Tibial artery (tissue), 4 donors: ENCODE results near the gene PROSER2.
A peak's percentile ranks its signal among the peaks of the same experiment; 100 is the strongest.

Source experiments
- DNase-seq, 2 donors: peaks; one replicate each; pipeline ENCODE4 v3.0.0-alpha.2; 2019
- H3K27ac ChIP-seq, 2 donors: fragments of 200-600 bp; sonication (generic) in 1 of 2; 1 replicate in 1 of 2; 2 replicates in 1 of 2; pipeline ENCODE4 v1.5.1; 2018 to 2019; ENCODE audit warnings: mild to moderate bottlenecking in 1 of 2
- H3K27me3 ChIP-seq, 2 donors: fragments of 200-600 bp; sonication (generic) in 1 of 2; one replicate each; pipeline versions ENCODE4 v1.5.1 to v1.6.0; 2016 to 2019
- H3K36me3 ChIP-seq, 3 donors: fragments of 200-600 bp; sonication (generic) in 2 of 3; one replicate each; pipeline ENCODE4 v1.5.1; 2016 to 2019; ENCODE audit warnings: mild to moderate bottlenecking in 2 of 3
- H3K4me1 ChIP-seq, 4 donors: fragments of 200-600 bp; sonication (generic) in 2 of 4; 1 replicate in 3 of 4; 2 replicates in 1 of 4; pipeline ENCODE4 v1.5.1; 2016 to 2019
- H3K4me3 ChIP-seq, 2 donors: fragments of 200-600 bp; sonication (generic) in 1 of 2; 1 replicate in 1 of 2; 2 replicates in 1 of 2; pipeline ENCODE4 v1.5.1; 2018 to 2019; ENCODE audit warnings: mild to moderate bottlenecking in 2 of 2
- H3K9me3 ChIP-seq, 3 donors: fragments of 200-600 bp; sonication (generic) in 1 of 3; one replicate each; pipeline ENCODE4 v1.5.1; 2016 to 2019
- intact Hi-C: fragments of 100-400 bp; cut with DNase I; formaldehyde crosslinking; loops from one replicate; pipeline ENCODE4 v1.15.0; 2023; ENCODE audit warnings: low total_unique reads
- TF ChIP-seq, protein P1 (sequence below), 2 experiments: fragments of 200-600 bp in 1 of 2; fragments of 450-650 bp in 1 of 2; IDR thresholded peaks; one replicate each; pipeline ENCODE4 v1.5.1; 2017 to 2019; ENCODE audit warnings: antibody characterized with exemption in 2 of 2, mild to moderate bottlenecking in 1 of 2, moderate library complexity in 1 of 2

PROSER2 gene

DNA sequence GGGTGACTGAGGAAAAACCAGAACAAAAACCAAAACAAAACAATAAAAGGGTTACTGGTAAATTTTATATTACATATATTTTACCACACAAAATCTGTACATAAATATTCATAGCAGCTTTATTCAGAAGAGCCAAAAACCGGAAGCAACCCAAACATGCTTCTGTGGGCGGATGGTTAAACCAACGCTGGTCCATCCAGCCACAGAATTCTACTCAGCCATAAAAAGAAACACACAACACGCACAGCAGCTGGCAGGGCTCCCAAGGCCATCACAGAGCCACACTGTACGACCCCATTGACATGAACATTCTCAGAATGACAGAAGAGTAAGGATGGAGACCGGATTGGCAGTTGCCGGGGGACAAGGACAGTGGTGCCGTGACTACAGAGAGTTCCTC, 83.6 kb downstream of the PROSER2 start:
- TF ChIP-seq, protein P1, sequence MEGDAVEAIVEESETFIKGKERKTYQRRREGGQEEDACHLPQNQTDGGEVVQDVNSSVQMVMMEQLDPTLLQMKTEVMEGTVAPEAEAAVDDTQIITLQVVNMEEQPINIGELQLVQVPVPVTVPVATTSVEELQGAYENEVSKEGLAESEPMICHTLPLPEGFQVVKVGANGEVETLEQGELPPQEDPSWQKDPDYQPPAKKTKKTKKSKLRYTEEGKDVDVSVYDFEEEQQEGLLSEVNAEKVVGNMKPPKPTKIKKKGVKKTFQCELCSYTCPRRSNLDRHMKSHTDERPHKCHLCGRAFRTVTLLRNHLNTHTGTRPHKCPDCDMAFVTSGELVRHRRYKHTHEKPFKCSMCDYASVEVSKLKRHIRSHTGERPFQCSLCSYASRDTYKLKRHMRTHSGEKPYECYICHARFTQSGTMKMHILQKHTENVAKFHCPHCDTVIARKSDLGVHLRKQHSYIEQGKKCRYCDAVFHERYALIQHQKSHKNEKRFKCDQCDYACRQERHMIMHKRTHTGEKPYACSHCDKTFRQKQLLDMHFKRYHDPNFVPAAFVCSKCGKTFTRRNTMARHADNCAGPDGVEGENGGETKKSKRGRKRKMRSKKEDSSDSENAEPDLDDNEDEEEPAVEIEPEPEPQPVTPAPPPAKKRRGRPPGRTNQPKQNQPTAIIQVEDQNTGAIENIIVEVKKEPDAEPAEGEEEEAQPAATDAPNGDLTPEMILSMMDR (IDR thresholded peaks at IDR 0.05), result no peak
- H3K4me1 ChIP-seq, result no peaks in the 10 kb centered on the region
- H3K9me3 ChIP-seq, result no peaks in the 10 kb centered on the region
- no peak overlapping the region for H3K4me3 ChIP-seq
- intact Hi-C loops, result no loop called here
- DNase-seq, result no peak
- no peak overlapping the region for H3K27ac ChIP-seq
- no peaks in the 10 kb centered on the region for H3K27me3 ChIP-seq
- no peaks in the 10 kb centered on the region for H3K36me3 ChIP-seq

DNA sequence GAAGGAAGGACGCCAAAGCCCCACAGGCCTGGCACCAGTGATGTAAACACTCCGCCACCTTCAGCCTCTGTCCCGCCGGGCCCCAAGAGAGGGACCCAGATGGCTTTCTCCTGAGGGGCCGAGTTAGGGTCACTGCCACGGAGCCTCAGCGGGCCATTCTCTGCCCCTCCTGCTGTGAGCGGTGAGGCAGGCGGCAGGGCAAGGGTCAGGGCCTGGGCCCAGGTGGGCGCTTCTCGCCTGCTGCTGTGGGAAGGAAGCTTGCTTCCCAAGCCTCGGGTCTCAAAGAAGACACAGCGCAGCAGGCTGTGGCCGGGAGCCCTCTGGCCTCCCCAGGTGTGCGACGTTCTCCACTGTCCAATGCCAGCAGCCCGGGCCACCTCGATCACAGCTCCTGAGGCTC, 84.8 kb downstream of the PROSER2 start:
- TF ChIP-seq, protein P1 (IDR thresholded peaks at IDR 0.05), result no peak
- intact Hi-C loops, result no loop called here
- Histone ChIP-seq H3K4me1 (no peaks in the 10 kb centered on the region), H3K27me3 (no peaks in the 10 kb centered on the region), H3K27ac (no peak overlapping the region), H3K4me3 (no peak overlapping the region), H3K9me3 (no peaks in the 10 kb centered on the region), H3K36me3 (no peaks in the 10 kb centered on the region)
- DNase-seq, result peak in 1 of 2 donors; percentile 55

DNA sequence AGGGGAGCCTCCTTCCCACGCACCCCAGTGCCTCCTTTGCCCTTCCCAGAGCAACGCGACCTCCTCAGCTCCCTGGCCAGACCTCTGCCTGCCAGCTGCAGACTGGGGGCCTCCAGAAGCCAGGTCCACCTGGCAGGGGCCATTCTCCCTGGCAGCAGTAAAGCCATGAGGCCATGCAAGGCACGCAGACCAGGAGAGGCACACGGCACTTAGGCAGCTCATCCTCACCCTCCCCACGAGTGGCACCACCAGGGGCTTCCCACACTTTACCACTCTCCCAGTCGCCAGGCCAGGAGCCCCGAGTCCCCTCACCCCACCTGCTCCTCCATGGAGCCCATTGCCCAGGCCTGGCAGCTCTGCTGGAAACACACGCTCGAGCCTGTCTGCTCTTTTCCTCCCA, 85.4 kb downstream of the PROSER2 start:
- no peaks in the 10 kb centered on the region for H3K27me3 ChIP-seq
- no peaks in the 10 kb centered on the region for H3K9me3 ChIP-seq
- intact Hi-C loops, result no loop called here
- H3K27ac ChIP-seq, result no peak overlapping the region
- no peaks in the 10 kb centered on the region for H3K36me3 ChIP-seq
- no peak overlapping the region for H3K4me3 ChIP-seq
- DNase-seq, result peak in 1 of 2 donors; percentile 41
- TF ChIP-seq, protein P1 (IDR thresholded peaks at IDR 0.05), result no peak
- no peaks in the 10 kb centered on the region for H3K4me1 ChIP-seq

DNA sequence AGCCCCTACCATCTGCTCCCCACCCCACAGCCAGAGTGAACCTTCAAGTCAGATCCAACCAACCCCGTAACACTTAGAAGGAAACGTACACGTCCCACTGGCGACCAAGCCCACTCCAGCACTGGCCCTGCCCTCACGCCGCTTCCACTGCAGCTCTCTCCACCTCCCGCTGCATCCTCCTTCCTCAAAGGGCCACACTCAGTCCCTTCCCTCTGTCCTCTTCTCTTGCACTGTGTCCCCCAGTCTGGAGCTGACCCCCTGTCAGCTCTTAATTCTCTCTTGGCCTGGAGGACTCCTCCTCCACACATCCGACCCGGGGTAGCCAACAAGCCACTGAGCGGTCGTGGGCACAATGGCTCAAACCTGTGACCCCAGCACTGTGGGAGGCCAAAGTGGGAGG, 85.8 kb downstream of the PROSER2 start:
- TF ChIP-seq, protein P1 (IDR thresholded peaks at IDR 0.05), result no peak
- Histone ChIP-seq H3K9me3 (no peaks in the 10 kb centered on the region), H3K36me3 (no peaks in the 10 kb centered on the region), H3K27ac (no peak overlapping the region), H3K4me1 (no peaks in the 10 kb centered on the region), H3K27me3 (no peaks in the 10 kb centered on the region), H3K4me3 (no peak overlapping the region)
- intact Hi-C loops, result no loop called here
- DNase-seq, result peak in 1 of 2 donors; percentile 40

DNA sequence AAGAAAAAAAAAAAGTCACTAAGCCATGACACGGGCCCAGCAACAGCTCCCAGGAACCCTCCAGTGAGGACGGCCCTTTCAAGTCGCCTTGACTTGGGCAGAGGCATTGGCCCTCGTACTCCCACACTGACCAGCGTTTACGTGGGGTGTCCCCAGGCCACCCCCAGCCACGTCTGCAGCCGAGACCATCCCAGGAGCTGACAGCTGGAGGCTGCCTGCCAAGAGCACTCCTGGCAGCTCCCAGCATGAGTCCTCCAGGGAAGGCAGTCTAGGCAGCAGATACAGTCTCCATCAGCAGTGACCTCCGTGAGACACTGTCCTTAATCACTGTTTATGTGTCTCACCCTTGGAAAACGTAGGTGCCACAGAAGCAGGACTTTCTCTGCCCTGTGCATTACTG, 86.5 kb downstream of the PROSER2 start:
- intact Hi-C loops, result no loop called here

More for the DNA sequence above, 86.5 kb downstream of the PROSER2 start:
- Histone ChIP-seq H3K27me3 (no peaks in the 10 kb centered on the region), H3K36me3 (no peaks in the 10 kb centered on the region), H3K4me1 (no peaks in the 10 kb centered on the region), H3K4me3 (no peak overlapping the region), H3K27ac (no peak overlapping the region), H3K9me3 (no peaks in the 10 kb centered on the region)
- TF ChIP-seq, protein P1 (IDR thresholded peaks at IDR 0.05), result no peak
- peak in 1 of 2 donors; percentile 32 for DNase-seq
